NB4 (cell line): Measurements from ENCODE around the gene WDR44.

ENCODE experiments used
- DNase-seq: peaks from one replicate; pipeline ENCODE4 v3.0.0; 2010; ENCODE audit warnings: low read depth
- H3K4me3 ChIP-seq: one replicate; pipeline ENCODE4 v1.5.1; 2011; ENCODE audit warnings: mild to moderate bottlenecking, low read depth, low read length, moderate library complexity
- CTCF ChIP-seq: IDR thresholded peaks from one replicate; pipeline ENCODE4 v1.5.1; 2012; ENCODE audit warnings: low read depth, low read length
- MAX ChIP-seq: IDR thresholded peaks from 2 replicates; pipeline ENCODE4 v1.6.1; 2011; ENCODE audit warnings: low read depth, low read length
- MYC ChIP-seq: IDR thresholded peaks from 2 replicates; pipeline ENCODE4 v1.6.1; 2011; ENCODE audit warnings: low read depth, low read length
- POLR2A ChIP-seq: IDR thresholded peaks from 2 replicates; pipeline ENCODE4 v1.6.1; 2011; ENCODE audit warnings: mild to moderate bottlenecking; ENCODE audit not compliant: insufficient read length; ENCODE audit errors: extremely low read depth

WDR44 gene

GRCh38 chrX:118370921-118371624, 25.2 kb downstream of the WDR44 start:
- TF ChIP-seq CTCF (no peak), MYC (no peak)
- H3K4me3 ChIP-seq, result no peak overlapping the region
- DNase-seq, result no peak

GRCh38 chrX:118373538-118373937, 27.6 kb downstream of the WDR44 start:
- TF ChIP-seq POLR2A (no peak), MAX (no peak), CTCF (no peak), MYC (no peak)
- H3K4me3 ChIP-seq, result no peak overlapping the region
- DNase-seq, result no peak

- no peak overlapping the region for H3K4me3 ChIP-seq
- no peak for DNase-seq
- TF ChIP-seq MYC (no peak), CTCF (no peak), POLR2A (no peak), MAX (no peak)
Measured at GRCh38 chrX:118383120-118383519, 37.2 kb downstream of the WDR44 start.

GRCh38 chrX:118392716-118393115, 46.8 kb downstream of the WDR44 start:
- TF ChIP-seq MYC, result no peak
- TF ChIP-seq MAX, result no peak
- no peak for TF ChIP-seq CTCF
- TF ChIP-seq POLR2A, result no peak
- H3K4me3 ChIP-seq, result no peak overlapping the region
- DNase-seq, result no peak

- H3K4me3 ChIP-seq, result no peak overlapping the region
- DNase-seq, result no peak
- TF ChIP-seq POLR2A (no peak), CTCF (no peak), MYC (no peak), MAX (no peak)
Measured at GRCh38 chrX:118396113-118396512, 50.2 kb downstream of the WDR44 start.

- no peak for DNase-seq
- H3K4me3 ChIP-seq, result no peak overlapping the region
- TF ChIP-seq CTCF, result no peak
- TF ChIP-seq MYC, result no peak
- no peak for TF ChIP-seq POLR2A
- no peak for TF ChIP-seq MAX
Measured at GRCh38 chrX:118418811-118419251, 72.9 kb downstream of the WDR44 start.
